Left ventricle myocardium inferior (tissue), 1 donor: ENCODE measurements around the gene DMBX1. TPM values are rescaled to one million over a fixed set of nuclear protein-coding genes. Genes with fewer than 3 reads are reported as not detected.
A peak's percentile ranks its signal among the peaks of the same experiment; 100 is the strongest.

Source experiments
- DNase-seq: peaks from one replicate; pipeline ENCODE4 v3.0.0-alpha.2; 2020
- H3K27ac ChIP-seq: fragments of 200-600 bp; replicated peaks from 2 replicates; pipeline ENCODE4 v1.8.0; 2021
- H3K27me3 ChIP-seq: fragments of 200-600 bp; 2 replicates; pipeline ENCODE4 v1.8.0; 2021; ENCODE audit warnings: low read depth
- H3K36me3 ChIP-seq: fragments of 200-600 bp; 2 replicates; pipeline ENCODE4 v1.8.0; 2021
- H3K4me1 ChIP-seq: fragments of 200-600 bp; 2 replicates; pipeline ENCODE4 v1.8.0; 2021
- H3K4me3 ChIP-seq: fragments of 200-600 bp; 2 replicates; pipeline ENCODE4 v1.8.0; 2021; ENCODE audit warnings: mild to moderate bottlenecking, moderate library complexity
- H3K9me3 ChIP-seq: fragments of 200-600 bp; replicated peaks from 2 replicates; pipeline ENCODE4 v1.8.0; 2021
- CTCF ChIP-seq: fragments of 200-600 bp; IDR thresholded peaks from 2 replicates; pipeline ENCODE4 v1.8.0; 2021; ENCODE audit warnings: antibody characterized with exemption, mild to moderate bottlenecking, borderline replicate concordance
- intact Hi-C: fragments of 100-400 bp; cut with micrococcal nuclease; formaldehyde crosslinking; loops from one replicate; pipeline ENCODE4 v1.11.0; 2022
- total RNA-seq: library from RNA; stranded (reverse); fragmentation: NEBNext Ultra II Directional; extraction: Animal tissue kit (Norgen Biotek cat#: 25700); gene quantifications from one replicate; pipeline ENCODE4 v1.2.1, GENCODE V29; 2021
- donor health status: DM: no; HTN: yes; CAD: no; lungs with severe emphysema.

Gene DMBX1
- total RNA-seq, 1 donor from 2014 or later = not detected

GRCh38 chr1:46486432-46487015 is 3.1 kb upstream of the DMBX1 start:
- intact Hi-C loops = no loop called here
- Histone ChIP-seq H3K4me3 (no peak overlapping the region), H3K9me3 (no peaks in the 10 kb centered on the region), H3K27me3 (peaks cover 99% of the 10 kb centered on the region), H3K4me1 (peaks cover 23% of the 10 kb centered on the region), H3K27ac (no peak overlapping the region), H3K36me3 (no peaks in the 10 kb centered on the region)
- no peak for TF ChIP-seq CTCF
- DNase-seq = no peak

- Histone ChIP-seq H3K4me3 (no peak overlapping the region), H3K27me3 (peaks cover 100% of the 10 kb centered on the region), H3K9me3 (no peaks in the 10 kb centered on the region), H3K4me1 (peaks cover 23% of the 10 kb centered on the region), H3K27ac (no peak overlapping the region), H3K36me3 (no peaks in the 10 kb centered on the region)
- DNase-seq = no peak
- intact Hi-C loops = no loop called here
- no peak for TF ChIP-seq CTCF
Measured at GRCh38 chr1:46487818-46488218, 1.8 kb upstream of the DMBX1 start.

- no peak for DNase-seq
- H3K27me3 ChIP-seq = peaks cover 100% of the 10 kb centered on the region
- H3K9me3 ChIP-seq = no peaks in the 10 kb centered on the region
- no peak overlapping the region for H3K4me3 ChIP-seq
- H3K4me1 ChIP-seq = peaks cover 23% of the 10 kb centered on the region
- no peak overlapping the region for H3K27ac ChIP-seq
- no peak for TF ChIP-seq CTCF
- no peaks in the 10 kb centered on the region for H3K36me3 ChIP-seq
- intact Hi-C loops = no loop called here
Measured at GRCh38 chr1:46488343-46489168, 1.1 kb upstream of the DMBX1 start.

- DNase-seq = no peak
- H3K27ac ChIP-seq = no peak overlapping the region
- H3K4me1 ChIP-seq = peaks cover 23% of the 10 kb centered on the region
- H3K27me3 ChIP-seq = peaks cover 100% of the 10 kb centered on the region
- H3K36me3 ChIP-seq = no peaks in the 10 kb centered on the region
- H3K9me3 ChIP-seq = no peaks in the 10 kb centered on the region
- intact Hi-C loops = no loop called here
- TF ChIP-seq CTCF = no peak
- H3K4me3 ChIP-seq = peak overlapping the region; percentile 56
Measured at GRCh38 chr1:46489169-46489637, 433 bp upstream of the DMBX1 start.

- DNase-seq = no peak
- intact Hi-C loops = no loop called here
- Histone ChIP-seq H3K4me1 (peaks cover 23% of the 10 kb centered on the region), H3K27ac (no peak overlapping the region), H3K27me3 (peaks cover 100% of the 10 kb centered on the region), H3K4me3 (peak overlapping the region; percentile 56), H3K36me3 (no peaks in the 10 kb centered on the region), H3K9me3 (no peaks in the 10 kb centered on the region)
- TF ChIP-seq CTCF = no peak
Measured at GRCh38 chr1:46490406-46490655, 695 bp downstream of the DMBX1 start.
